GM19035 (cell line): ENCODE measurements around the gene GLIPR1L1.
A peak's percentile ranks its signal among the peaks of the same experiment; 100 is the strongest.
"Not testable (repeated sequence)": the region's sequence is repeated elsewhere in the genome, so short reads cannot be mapped to it uniquely, and the experiment has no call there.

Experiments
- ATAC-seq: cut with Tn5 transposase; IDR thresholded peaks from one replicate; pipeline ENCODE4 v1.9.1; 2021; ENCODE audit not compliant: unreplicated experiment

The GLIPR1L1 gene, protein sequence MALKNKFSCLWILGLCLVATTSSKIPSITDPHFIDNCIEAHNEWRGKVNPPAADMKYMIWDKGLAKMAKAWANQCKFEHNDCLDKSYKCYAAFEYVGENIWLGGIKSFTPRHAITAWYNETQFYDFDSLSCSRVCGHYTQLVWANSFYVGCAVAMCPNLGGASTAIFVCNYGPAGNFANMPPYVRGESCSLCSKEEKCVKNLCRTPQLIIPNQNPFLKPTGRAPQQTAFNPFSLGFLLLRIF

DNA sequence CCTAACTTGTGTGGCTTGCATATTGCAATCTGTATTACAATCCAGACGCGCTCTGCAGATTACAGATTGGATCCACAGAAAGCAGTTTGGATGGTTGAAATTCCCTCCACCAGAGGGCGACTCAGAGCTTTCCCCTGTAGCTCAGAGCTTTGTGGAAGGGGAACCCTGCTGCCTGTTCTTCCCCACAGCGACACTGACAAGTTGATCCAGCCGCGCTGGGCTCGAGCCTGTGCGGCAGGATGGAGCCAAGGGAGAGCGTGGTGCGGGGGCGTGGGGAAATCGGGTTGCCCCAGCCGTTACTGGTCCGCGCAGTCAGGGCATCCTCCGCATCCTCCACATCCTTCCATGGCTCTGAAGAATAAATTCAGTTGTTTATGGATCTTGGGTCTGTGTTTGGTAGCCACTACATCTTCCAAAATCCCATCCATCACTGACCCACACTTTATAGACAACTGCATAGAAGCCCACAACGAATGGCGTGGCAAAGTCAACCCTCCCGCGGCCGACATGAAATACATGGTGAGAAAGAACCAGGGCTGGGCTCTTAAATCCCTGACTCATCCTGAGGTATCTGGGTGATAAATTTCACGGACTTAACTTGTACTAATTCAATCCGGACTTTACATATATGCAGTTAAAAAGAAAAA is at the start of gene GLIPR1L1:
Gene GLIPR1L1, plus strand, starts transcription at position 287 of the 647 bp plus-strand sequence. Its CDS starts 59 bp downstream, at position 346.
- ATAC-seq: peak; percentile 60

DNA sequence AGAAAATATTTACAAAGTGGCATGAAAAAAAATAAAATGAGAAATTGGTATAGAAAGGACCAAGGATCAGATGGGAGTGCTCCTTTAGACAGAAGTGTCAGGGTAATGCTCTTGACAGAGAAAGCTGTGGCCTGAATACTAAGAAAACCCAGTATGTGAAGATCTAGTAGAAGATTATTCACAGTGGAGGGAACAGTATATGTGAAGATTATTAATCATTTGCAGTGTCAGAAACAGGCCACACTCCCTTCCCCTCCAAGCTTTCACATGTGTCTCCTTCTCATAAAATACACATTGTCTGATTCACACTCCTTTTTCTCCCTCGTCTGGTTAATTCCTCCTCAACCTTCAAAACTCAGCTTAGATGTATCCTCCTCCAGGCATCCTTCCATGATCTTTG is 45.6 kb upstream of the GLIPR1L1 start:
- no peak for ATAC-seq

DNA sequence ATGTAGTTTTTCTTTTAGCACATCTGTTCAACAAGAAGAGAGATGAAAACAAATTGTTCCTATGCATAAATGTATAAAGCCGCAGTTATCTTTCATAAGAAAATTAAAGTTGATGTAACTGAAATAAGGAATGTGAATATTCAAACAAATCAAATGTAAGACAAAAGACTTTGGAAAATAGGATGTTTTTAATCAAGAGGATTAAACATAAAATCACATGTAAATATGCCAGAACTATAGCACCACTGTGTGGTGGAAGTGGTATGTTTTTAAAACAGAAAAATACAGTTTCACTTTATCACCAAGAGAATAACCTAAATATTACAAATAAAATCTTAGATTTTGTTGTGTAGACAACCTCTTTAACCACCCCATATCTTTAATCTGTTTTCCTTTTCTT is 44.7 kb upstream of the GLIPR1L1 start:
- ATAC-seq: no peak

DNA sequence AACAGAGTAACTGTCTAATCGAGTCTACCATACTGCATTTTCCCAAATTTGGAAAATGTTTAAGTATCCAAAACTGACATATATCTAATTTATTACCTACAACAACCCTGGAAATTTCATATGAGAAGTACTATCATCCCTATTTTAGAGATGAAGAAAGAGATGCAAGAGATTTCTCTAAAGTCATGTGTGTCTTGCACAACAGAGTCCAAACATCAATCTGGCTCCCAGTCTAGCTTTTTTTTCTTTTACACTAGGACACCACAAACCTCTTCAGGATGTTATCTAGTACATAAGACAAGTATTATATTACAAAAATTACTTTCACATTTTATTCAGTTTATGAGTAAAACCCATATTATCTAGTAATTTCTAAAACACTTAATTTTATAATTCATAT is 43.5 kb upstream of the GLIPR1L1 start:
- no peak for ATAC-seq

DNA sequence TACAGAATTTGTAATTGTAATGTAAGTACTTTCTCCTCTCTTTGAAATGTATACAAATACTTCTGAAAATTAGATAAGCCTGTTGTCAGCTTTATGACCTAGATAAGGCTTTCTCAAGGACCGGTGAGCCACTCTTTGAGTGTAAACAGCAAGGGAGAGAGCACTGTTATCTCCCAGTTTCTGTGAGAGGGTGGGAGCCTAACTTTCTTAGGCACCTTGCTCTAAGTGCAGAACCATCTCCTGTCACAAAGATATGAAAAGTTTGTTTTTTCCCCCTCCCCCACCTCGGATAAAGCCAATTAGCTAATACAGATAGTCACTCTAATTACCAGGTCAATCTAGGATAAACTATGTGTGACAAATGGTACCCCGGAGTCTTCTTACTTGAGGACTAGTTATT is 40.1 kb upstream of the GLIPR1L1 start:
- no peak for ATAC-seq

DNA sequence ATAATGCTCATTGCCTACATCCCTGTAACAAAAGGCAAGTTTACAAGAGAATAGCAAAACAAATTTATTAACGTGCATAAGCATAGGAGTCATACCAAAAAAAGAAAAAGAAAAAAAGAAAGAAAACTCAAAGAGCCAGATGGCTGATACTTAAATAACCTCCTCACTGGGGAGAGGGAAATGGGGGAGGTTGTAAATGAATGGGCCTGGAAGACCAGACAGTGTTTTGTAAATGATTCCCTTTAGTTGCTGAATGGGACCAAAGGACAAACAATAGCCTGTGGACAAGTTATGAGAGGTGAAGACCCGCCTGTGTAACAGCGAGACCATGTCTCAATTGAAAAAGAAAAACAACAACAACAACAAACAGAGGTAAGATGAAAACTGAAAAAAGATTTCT is 39.7 kb upstream of the GLIPR1L1 start:
- ATAC-seq: no peak

DNA sequence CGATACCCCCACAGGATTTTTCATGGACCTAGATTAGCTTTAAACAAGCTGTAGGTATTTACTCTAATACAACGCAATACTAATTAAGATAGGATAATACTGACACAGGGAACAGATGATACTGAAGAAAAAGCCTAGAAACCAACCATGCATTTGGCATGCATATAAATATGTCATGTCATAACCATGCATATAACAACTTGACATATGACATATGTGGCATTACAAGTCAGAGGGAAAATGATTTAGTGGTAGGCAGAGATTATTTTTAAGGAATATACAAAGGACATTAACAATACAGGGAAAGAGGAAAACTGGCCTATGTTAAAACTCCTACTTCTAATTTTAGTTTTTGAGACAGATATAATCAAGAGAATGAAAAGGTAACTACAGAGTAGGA is 32.2 kb upstream of the GLIPR1L1 start:
- ATAC-seq: no peak

DNA sequence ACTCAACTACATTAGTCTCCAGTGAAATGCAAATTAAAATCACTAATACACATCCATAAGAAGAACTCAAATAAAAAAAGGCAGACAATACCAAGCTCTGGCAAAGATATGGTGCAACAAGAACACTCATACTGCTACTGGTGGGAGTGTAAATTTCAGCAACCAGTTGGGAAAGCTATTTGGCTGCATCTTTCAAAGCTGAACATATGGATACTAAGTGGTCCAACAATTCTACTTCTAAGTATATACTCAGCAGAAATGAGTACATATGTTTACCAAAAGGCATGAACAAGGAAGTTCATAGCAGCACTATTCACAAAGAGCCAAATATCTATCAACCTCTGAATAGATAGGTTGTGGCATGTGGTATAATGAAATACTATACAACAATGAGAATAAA is 31.7 kb upstream of the GLIPR1L1 start:
- ATAC-seq: no peak

DNA sequence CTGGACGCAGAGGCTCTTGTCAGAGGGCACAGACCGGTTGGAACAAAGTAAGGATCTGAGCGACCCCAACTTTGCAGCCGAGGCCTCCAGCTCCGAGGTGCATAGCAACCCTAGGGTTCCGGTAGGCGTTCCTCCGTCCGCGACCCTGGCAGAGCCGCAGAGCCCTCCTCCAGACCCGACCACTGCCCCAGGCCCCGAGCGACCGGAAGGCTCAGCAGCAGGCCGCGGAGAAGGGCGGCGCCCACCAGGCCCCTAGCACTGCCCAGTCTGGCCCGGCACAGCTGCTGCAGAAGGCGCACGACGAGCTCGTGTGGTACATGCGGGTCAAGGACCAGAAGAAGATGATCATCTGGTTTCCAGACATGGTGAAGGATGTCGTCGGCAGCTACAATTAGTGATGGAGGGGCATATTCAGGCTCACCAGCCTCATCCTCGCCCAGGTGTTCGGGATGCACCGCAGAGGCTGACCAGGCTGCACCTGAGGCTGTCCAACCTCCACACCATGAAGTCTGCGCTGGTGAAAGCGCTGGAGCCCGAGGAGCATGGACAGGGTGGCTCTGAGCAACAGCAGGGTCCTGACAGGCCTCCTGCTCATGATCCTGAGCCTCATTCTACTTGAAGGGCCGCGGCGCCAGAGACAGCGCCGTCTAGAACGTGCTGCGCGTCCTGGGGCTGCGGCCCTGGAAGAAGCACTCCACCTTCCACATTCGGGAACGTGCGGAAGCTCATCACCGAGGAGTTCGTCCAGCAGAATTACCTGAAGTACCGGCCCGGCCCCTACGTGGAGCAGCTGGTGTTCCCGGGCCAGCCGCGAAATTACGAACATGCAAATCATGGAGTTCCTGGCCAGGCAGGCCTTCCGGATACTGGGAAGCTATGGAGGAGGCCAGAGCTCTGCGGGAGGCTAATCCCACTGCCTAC is 28.8 kb upstream of the GLIPR1L1 start:
- ATAC-seq: no peak

DNA sequence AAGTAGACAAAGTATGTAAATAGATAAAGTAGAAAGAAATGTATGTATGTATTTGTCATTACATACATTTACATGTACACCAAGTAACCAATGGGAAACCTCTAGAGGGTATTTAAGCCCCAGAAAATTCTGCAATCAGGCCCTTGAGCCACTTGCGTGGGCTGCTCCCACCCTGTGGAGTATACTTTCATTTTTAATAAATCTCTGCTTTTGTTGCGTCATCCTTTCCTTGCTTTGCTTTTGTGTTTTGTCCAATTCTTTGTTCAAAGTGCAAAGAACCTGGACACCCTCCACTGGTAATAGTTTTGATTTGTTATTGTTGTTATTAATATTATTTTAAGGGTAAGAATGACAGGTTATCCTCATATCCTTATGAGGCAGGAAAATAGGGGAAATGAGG is 26.2 kb upstream of the GLIPR1L1 start:
- ATAC-seq: no peak

DNA sequence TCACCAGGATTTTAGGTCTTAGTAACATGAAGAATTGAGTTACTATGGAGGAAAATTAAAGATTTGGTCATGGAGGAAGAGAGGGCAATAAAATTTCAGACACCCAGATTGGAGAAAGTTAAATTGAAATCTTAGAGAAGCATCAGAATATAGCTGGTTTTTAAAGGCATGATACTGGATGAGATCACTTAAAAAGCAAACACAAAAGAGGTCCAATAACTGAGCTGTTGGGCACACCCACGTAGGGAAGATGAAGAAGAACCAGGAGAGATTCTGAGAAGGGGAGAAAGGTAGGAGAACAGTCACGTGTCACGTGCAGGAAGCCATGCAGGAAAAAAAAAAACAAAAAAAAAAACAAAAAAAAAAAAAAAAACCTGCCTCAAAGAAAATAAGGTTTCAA is 23.1 kb upstream of the GLIPR1L1 start:
- no peak for ATAC-seq

DNA sequence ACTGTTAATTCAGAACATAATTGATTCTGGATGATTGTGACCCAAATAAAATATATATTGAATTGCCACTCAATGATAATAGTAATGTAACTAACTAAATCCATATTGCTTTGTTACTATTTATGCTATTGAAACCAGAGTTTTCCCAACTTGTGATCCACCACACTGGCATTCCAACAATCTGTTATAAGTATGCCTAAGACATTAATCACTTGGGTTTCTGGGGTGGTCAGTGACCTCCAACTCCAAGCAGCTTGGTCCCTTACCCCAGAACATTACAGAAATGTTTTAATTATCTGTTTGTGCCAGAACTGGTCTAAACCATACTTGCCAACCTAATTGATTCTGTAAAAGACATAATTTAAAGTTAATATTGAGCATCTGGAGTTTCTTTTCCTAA is 19.0 kb upstream of the GLIPR1L1 start:
- ATAC-seq: no peak

DNA sequence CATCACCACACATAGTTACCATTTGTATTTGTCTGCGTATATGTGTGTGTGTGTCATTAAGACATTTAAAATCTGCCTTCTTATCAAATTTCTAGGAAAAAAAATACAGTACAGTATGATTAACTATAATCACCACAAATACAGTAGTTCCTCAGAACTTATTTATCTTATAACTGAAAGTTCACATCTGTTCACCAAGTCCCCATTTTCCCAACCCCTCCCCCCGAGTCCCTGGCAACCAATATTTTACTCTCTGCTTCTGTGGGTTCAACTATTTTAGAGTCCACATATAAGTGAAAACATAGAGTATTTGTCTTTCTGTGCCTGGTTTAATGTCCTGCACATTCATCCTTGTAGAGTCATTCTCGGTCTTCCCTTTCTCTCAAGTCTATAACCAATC is 16.7 kb upstream of the GLIPR1L1 start:
- no peak for ATAC-seq

DNA sequence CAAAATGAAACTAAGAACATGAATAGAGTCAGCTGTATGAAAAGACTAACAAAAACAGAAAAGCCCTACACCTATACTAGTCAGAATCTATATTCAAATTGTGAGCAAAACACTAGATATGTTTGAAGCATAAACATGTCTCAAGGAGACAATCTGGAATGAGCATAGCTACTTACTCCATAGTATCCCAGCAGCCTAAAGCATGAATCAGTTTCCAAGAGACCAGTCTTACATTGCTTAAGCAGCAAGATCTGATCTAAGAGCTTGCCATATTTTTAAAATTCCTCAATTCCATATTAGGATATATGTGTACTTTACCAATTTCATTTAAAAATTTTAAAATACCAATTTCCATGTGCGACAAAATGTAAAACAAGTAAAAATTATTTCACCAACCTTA is 12.0 kb upstream of the GLIPR1L1 start:
- ATAC-seq: no peak

DNA sequence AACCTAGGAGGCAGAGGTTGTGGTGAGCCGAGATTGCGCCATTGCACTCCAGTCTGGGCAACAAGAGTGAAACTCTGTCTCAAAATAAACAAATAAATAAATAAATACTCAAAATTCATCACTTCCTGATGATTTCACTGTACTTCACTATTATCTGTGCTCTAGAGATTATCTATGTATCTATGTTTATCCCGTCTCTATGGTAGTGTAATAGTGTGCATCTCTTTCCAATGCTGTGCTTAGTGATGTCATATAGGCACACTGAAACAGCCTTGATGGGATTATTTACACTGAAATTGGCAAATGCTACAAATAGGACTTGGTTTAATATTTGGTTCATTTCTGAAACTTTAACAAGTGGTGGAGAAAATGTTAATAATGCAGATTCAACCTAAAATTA is 10.8 kb upstream of the GLIPR1L1 start:
- ATAC-seq: no peak

DNA sequence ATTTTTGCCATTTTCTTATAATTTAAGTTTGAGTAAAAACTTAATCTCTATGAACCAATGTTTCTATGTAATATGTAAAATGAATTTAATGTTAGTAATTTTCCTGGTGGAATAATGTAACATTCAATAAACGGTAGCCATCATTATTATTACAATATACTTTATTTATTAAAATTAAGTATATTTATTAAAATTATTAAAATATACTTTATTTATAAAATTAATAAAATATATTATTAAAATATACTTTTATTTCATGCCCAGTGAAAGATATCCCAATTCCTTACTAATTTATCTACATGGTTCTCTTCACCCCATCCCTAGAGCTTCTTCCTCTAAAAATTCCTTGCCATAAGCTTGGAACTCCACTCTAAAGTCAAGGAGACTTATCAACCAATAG is 6.8 kb upstream of the GLIPR1L1 start:
- ATAC-seq: no peak

DNA sequence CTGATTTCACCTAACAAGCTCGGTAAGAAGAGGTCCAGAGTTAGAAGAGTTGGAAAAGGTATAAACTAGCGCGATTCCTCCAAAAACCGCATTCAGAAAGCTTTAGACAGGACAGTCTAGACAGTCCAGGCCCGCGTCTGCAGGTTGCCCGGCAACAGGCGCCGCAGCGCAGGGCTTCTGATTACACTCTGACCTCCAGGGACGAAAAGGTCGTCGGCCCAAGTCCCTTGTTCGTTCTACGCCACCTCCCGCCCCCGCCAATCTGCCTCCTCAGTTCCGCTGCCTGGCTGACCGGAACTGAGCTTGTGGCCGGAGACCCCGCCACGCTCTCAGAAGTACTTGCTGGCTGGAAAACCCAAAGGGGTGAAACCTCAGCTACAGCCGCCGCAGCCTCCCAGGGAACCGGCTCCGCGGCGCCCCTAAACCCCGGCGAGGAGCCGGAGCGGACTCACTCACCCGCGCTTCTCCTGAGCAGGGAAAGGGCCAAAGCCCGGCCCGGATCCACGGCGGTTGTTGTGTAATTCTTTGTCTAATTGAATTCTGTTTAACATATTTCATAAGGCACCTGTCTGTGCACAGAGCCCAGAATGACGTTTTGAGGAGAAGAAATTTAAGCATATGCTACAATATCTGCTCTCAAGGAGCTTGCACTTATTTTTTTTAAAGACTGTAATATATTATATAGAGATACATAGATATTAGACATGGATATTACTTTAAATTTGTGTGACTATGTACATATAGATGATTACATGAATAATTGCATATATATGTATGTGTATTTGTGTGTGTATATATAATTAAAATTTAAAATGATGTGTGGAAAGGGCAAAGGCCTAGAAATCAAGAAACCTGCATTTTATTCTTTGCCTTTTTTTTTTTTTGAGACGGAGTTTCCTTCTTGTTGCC is 4.3 kb upstream of the GLIPR1L1 start, which contains the start of gene CAPS2:
Gene CAPS2, minus strand, starts transcription at position 407 of the 909 bp plus-strand sequence. CDS start 3,826 bp downstream, outside the sequence.
- peak; percentile 86 for ATAC-seq

DNA sequence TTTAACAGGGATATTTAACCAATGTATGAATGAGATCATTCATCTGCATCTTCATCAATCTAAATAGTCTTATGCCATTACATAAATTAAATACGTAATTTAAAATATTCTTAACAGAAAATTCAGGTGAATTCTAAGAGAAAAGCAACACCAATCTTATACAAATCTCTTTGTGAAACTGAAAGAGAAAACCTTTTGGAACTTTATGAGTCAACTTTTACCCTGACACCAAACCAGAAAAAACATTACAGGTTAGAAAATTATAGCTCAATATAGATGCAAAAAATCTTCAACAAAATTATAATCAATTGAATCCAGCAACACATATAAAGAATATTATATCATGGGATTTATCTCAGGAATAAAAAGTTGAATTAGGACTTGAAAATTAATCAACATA is 3.4 kb downstream of the GLIPR1L1 start:
- peak; percentile 58 for ATAC-seq

DNA sequence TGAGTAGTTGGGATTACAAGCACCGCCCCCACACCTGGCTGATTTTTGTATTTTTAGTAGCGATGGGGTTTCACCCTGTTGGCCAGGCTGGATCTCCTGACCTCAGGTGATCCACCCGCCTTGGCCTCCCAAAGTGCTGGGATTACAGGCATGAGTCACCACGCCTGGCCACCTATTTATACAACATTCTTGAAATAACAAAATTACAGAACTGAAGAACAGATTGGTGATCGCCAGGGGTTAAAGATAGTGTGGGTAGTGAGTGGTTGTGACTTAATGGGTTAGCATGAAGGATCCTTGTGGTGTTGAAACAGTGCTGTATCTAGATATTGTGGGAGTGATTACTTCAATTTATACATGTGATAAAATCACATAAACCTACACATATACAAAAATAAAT is 7.4 kb downstream of the GLIPR1L1 start:
- ATAC-seq: no peak

DNA sequence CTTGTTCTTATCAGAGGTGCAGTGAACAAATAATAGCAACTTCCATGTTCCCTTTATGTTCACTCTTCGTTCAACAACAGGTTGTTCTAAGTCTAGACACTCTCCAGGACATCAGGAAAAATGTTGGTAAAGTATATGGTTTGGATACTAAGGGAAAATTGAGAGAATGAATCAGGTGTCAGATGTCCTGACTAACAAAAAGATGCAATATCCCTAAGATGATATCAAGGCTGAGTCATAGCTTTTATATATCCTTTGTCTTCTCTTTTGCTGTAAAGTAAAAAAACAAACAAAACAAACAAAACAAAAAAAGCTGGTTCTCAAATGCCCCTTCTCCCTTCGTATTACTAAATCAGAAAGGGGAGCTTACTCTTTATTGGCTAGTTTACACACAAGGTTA is 11.1 kb downstream of the GLIPR1L1 start:
- no peak for ATAC-seq

DNA sequence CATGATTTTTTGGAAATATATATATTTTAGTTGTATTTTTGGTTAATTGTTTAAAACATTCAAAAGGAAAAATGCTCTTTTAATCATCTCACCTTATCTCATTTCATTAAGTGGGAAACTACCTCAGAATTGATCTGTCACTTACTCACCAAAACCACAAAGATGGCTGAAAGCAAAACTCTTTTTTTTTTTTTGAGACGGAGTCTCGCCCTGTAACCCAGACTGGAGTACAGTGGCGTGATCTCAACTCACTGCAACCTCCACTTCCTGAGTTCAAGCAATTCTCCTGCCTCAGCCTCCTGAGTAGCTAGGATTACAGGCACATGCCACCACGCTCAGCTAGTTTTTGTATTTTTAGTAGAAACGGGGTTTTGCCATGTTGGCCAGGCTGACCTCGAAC is 11.7 kb downstream of the GLIPR1L1 start:
- not testable (repeated sequence) for ATAC-seq
